Liver (tissue), 9 donors: Measurements from ENCODE around the gene WNT16. TPM values are rescaled to one million over a fixed set of nuclear protein-coding genes. Genes with fewer than 3 reads are reported as not detected.

ENCODE experiments used
- DNase-seq: peaks from one replicate; pipeline ENCODE4 v3.0.0-alpha.2; 2017; ENCODE audit warnings: low spot score
- H3K27ac ChIP-seq, 2 donors: one replicate each; pipeline ENCODE4 v1.7.0; 2013; ENCODE audit warnings: inconsistent platforms in 2 of 2, low read length in 2 of 2, control low read depth in 1 of 2, low read depth in 1 of 2, mild to moderate bottlenecking in 1 of 2
- H3K27me3 ChIP-seq, 4 donors: one replicate each; pipeline versions ENCODE4 v1.6.1 to v1.7.0; 2013; ENCODE audit warnings: low read length in 3 of 4, inconsistent platforms in 1 of 4, mild to moderate bottlenecking in 1 of 4, moderate library complexity in 1 of 4; ENCODE audit not compliant: control insufficient read depth in 4 of 4, insufficient read depth in 4 of 4
- H3K36me3 ChIP-seq, 4 donors: one replicate each; pipeline versions ENCODE4 v1.6.1 to v1.7.0; 2013; ENCODE audit warnings: low read length in 3 of 4, mild to moderate bottlenecking in 3 of 4, low read depth in 1 of 4, moderate library complexity in 1 of 4; ENCODE audit not compliant: control insufficient read depth in 4 of 4, insufficient read depth in 3 of 4
- H3K4me1 ChIP-seq, 4 donors: one replicate each; pipeline versions ENCODE4 v1.6.1 to v1.7.0; 2013; ENCODE audit warnings: low read length in 3 of 4, mild to moderate bottlenecking in 3 of 4, moderate library complexity in 1 of 4; ENCODE audit not compliant: control insufficient read depth in 4 of 4, insufficient read depth in 4 of 4
- H3K4me3 ChIP-seq, 3 donors: one replicate each; pipeline versions ENCODE4 v1.6.1 to v1.7.0; 2013; ENCODE audit warnings: low read length in 3 of 3, control low read depth in 1 of 3, low read depth in 1 of 3, mild to moderate bottlenecking in 1 of 3
- H3K9ac ChIP-seq, 2 donors: one replicate each; pipeline ENCODE4 v1.7.0; 2013; ENCODE audit warnings: low read length in 2 of 2, mild to moderate bottlenecking in 2 of 2, moderate library complexity in 2 of 2, control low read depth in 1 of 2, low read depth in 1 of 2
- H3K9me3 ChIP-seq, 4 donors: one replicate each; pipeline versions ENCODE4 v1.6.1 to v1.7.0; 2013; ENCODE audit warnings: low read length in 3 of 4; ENCODE audit not compliant: control insufficient read depth in 4 of 4
- EGR1 ChIP-seq, 2 donors: IDR thresholded peaks; 2 replicates each; pipeline ENCODE4 v1.6.1; 2016 to 2018; ENCODE audit warnings: antibody characterized with exemption in 2 of 2, low read depth in 2 of 2
- FOXA1 ChIP-seq: IDR thresholded peaks from 2 replicates; pipeline ENCODE4 v1.6.1; 2016; ENCODE audit warnings: antibody characterized with exemption
- FOXA2 ChIP-seq: IDR thresholded peaks from 2 replicates; pipeline ENCODE4 v1.6.1; 2016; ENCODE audit warnings: antibody characterized with exemption
- HNF4A ChIP-seq, 2 donors: conservative IDR thresholded peaks; 2 replicates each; pipeline ENCODE4 v1.6.1; 2016; ENCODE audit warnings: antibody characterized with exemption in 2 of 2, mild to moderate bottlenecking in 2 of 2
- HNF4G ChIP-seq: IDR thresholded peaks from 2 replicates; pipeline ENCODE4 v1.6.1; 2016; ENCODE audit warnings: antibody characterized with exemption
- JUND ChIP-seq, 2 donors: IDR thresholded peaks; 2 replicates each; pipeline ENCODE4 v1.6.1; 2016; ENCODE audit warnings: antibody characterized with exemption in 2 of 2
- MAX ChIP-seq: IDR thresholded peaks from 2 replicates; pipeline ENCODE4 v1.6.1; 2016; ENCODE audit warnings: antibody characterized with exemption
- RXRA ChIP-seq, 2 donors: IDR thresholded peaks; 2 replicates each; pipeline ENCODE4 v1.6.1; 2017 to 2018; ENCODE audit warnings: antibody characterized with exemption in 2 of 2, mild to moderate bottlenecking in 1 of 2
- SP1 ChIP-seq: IDR thresholded peaks from 2 replicates; pipeline ENCODE4 v1.6.1; 2018; ENCODE audit warnings: antibody characterized with exemption, mild to moderate bottlenecking
- TAF1 ChIP-seq: conservative IDR thresholded peaks from 2 replicates; pipeline ENCODE4 v1.6.1; 2016; ENCODE audit warnings: antibody characterized with exemption, mild to moderate bottlenecking
- WGBS: extraction: QIAGEN DNeasy Blood & Tissue Kit; methylation state at CpG from one replicate; pipeline ENCODE4 v1.1.7; 2013; 5-methylcytosine and 5-hydroxymethylcytosine counted together
- polyA plus RNA-seq, 2 donors: library from polyadenylated mRNA; stranded (reverse) in 1 of 2; unstranded in 1 of 2; fragments of 200-250 nt in 1 of 2; fragments of >200 nt in 1 of 2; fragmentation: Nextera tagmentation in 1 of 2; extraction: Ambion mirVana in 1 of 2; gene quantifications; one replicate each; pipeline versions ENCODE4 v1.2.1 to v1.2.3, GENCODE V29; 2013 to 2015
- total RNA-seq, 2 donors: library from RNA; depleted of rRNA; stranded (reverse); fragments of >200 nt; gene quantifications; one replicate each; pipeline ENCODE4 v1.2.3, GENCODE V29; 2014
- TF ChIP-seq, protein P1 (sequence below): IDR thresholded peaks from 2 replicates; pipeline ENCODE4 v1.6.1; 2016; ENCODE audit warnings: antibody characterized with exemption, mild to moderate bottlenecking
- TF ChIP-seq, protein P2 (sequence below): IDR thresholded peaks from 2 replicates; pipeline ENCODE4 v1.6.1; 2016; ENCODE audit warnings: antibody characterized with exemption
- TF ChIP-seq, protein P3 (sequence below): IDR thresholded peaks from 2 replicates; pipeline ENCODE4 v1.6.1; 2016; ENCODE audit warnings: antibody characterized with exemption
- donor health status: healthy.
- donor health status: healthy.
- donor health status: healthy.
- donor health status: healthy.
- donor health status: healthy.

Gene WNT16
- total and polyA plus RNA-seq, 4 donors = not detected

GRCh38 chr7:121297843-121298242, 31.0 kb upstream of the WNT16 start:
- peaks cover 0 to 2% (median 0%) of the 10 kb centered on the region in 4 donors for H3K4me1 ChIP-seq
- 72% methylated on average over 2 of the region's 2 CpGs for WGBS
- H3K27me3 ChIP-seq = no peaks in the 10 kb centered on the region
- TF ChIP-seq, protein P1, sequence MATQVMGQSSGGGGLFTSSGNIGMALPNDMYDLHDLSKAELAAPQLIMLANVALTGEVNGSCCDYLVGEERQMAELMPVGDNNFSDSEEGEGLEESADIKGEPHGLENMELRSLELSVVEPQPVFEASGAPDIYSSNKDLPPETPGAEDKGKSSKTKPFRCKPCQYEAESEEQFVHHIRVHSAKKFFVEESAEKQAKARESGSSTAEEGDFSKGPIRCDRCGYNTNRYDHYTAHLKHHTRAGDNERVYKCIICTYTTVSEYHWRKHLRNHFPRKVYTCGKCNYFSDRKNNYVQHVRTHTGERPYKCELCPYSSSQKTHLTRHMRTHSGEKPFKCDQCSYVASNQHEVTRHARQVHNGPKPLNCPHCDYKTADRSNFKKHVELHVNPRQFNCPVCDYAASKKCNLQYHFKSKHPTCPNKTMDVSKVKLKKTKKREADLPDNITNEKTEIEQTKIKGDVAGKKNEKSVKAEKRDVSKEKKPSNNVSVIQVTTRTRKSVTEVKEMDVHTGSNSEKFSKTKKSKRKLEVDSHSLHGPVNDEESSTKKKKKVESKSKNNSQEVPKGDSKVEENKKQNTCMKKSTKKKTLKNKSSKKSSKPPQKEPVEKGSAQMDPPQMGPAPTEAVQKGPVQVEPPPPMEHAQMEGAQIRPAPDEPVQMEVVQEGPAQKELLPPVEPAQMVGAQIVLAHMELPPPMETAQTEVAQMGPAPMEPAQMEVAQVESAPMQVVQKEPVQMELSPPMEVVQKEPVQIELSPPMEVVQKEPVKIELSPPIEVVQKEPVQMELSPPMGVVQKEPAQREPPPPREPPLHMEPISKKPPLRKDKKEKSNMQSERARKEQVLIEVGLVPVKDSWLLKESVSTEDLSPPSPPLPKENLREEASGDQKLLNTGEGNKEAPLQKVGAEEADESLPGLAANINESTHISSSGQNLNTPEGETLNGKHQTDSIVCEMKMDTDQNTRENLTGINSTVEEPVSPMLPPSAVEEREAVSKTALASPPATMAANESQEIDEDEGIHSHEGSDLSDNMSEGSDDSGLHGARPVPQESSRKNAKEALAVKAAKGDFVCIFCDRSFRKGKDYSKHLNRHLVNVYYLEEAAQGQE = no peak
- TF ChIP-seq, protein P2, sequence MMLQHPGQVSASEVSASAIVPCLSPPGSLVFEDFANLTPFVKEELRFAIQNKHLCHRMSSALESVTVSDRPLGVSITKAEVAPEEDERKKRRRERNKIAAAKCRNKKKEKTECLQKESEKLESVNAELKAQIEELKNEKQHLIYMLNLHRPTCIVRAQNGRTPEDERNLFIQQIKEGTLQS = no peak
- no peak for TF ChIP-seq RXRA (IDR thresholded peaks at IDR 0.05)
- peaks cover 2 to 6% (median 5%) of the 10 kb centered on the region in 4 donors for H3K36me3 ChIP-seq
- no peak for DNase-seq
- no peaks in the 10 kb centered on the region for H3K9me3 ChIP-seq
- H3K4me3 ChIP-seq = no peak overlapping the region
- H3K27ac ChIP-seq = no peak overlapping the region
- H3K9ac ChIP-seq = no peak overlapping the region

DNA sequence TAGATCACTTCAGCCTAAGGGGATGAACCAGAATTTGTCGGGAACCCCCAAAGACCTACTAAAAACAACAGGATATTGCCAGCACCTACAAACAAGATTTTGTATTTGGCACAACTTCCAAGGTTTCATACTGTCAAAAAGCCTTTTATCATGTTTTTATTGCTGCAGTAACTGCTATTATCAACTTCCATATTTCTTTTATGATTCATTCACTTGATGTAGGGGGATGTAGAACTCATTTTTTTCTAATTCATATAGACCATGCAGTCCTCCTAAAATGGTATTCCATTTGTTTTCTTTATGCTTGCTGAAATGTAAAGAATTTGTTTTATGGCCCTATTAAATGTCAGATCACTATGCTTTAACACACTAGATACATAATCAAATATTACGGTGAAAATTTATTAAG, 30.0 kb upstream of the WNT16 start:
- WGBS = 85% methylated on average over 2 of the region's 2 CpGs
- no peak for DNase-seq
- no peaks in the 10 kb centered on the region for H3K27me3 ChIP-seq
- no peaks in the 10 kb centered on the region for H3K9me3 ChIP-seq
- H3K9ac ChIP-seq = no peak overlapping the region
- no peak overlapping the region for H3K4me3 ChIP-seq
- H3K4me1 ChIP-seq = peaks cover 0 to 2% (median 0%) of the 10 kb centered on the region in 4 donors
- no peak overlapping the region for H3K27ac ChIP-seq
- TF ChIP-seq, protein P2 = no peak
- TF ChIP-seq EGR1 (IDR thresholded peaks at IDR 0.05; ENCODE audit: low read depth in 2 of 2) = no peak
- TF ChIP-seq TAF1 = no peak
- no peak for TF ChIP-seq HNF4A (conservative IDR thresholded peaks at IDR 0.05)
- TF ChIP-seq JUND (IDR thresholded peaks at IDR 0.05) = no peak
- TF ChIP-seq SP1 = no peak
- no peak for TF ChIP-seq FOXA1
- TF ChIP-seq HNF4G = no peak
- TF ChIP-seq FOXA2 = no peak
- no peak for TF ChIP-seq RXRA (IDR thresholded peaks at IDR 0.05)
- no peak for TF ChIP-seq MAX
- TF ChIP-seq, protein P3, sequence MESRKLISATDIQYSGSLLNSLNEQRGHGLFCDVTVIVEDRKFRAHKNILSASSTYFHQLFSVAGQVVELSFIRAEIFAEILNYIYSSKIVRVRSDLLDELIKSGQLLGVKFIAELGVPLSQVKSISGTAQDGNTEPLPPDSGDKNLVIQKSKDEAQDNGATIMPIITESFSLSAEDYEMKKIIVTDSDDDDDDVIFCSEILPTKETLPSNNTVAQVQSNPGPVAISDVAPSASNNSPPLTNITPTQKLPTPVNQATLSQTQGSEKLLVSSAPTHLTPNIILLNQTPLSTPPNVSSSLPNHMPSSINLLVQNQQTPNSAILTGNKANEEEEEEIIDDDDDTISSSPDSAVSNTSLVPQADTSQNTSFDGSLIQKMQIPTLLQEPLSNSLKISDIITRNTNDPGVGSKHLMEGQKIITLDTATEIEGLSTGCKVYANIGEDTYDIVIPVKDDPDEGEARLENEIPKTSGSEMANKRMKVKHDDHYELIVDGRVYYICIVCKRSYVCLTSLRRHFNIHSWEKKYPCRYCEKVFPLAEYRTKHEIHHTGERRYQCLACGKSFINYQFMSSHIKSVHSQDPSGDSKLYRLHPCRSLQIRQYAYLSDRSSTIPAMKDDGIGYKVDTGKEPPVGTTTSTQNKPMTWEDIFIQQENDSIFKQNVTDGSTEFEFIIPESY = no peak
- peaks cover 2 to 6% (median 5%) of the 10 kb centered on the region in 4 donors for H3K36me3 ChIP-seq
